LHCN-M2 (cell line): Measurements from ENCODE around the gene ATP5MC3. TPM values are rescaled to one million over a fixed set of nuclear protein-coding genes. Genes with fewer than 3 reads are reported as not detected.

Source experiments
- total RNA-seq: library from RNA; depleted of rRNA; stranded (reverse); fragments of >200 nt; gene quantifications from 2 replicates; pipeline ENCODE4 v1.2.3, GENCODE V29; 2014; rRNA removed

ATP5MC3 gene
- total RNA-seq, 1 experiment from 2014 or later, result 215 TPM

Other genes with a start within 250 kb of the ATP5MC3 start
- gene CHN1, start 176.3 kb downstream of the ATP5MC3 start, total RNA-seq, result 61.4 and 61.7 TPM in 2 replicates
- 35.5 and 37.3 TPM in 2 replicates for gene ATF2, start 13.5 kb downstream of the ATP5MC3 start, total RNA-seq